B cell (primary cell): ENCODE data around the gene BPIFB2. TPM values are rescaled to one million over a fixed set of nuclear protein-coding genes. Genes with fewer than 3 reads are reported as not detected.

Experiments used
- ATAC-seq: fragments of 200-7000 bp; cut with Tn5 transposase; one replicate; pipeline ENCODE4 v1.10.0; 2021; ENCODE audit warnings: low read depth, mild to moderate bottlenecking, moderate number of reproducible peaks, moderate library complexity
- CTCF ChIA-PET: fragments of 350-600 bp; sonication (Branson Sonifier 250); formaldehyde crosslinking; loops from one replicate; lab custom pipeline; 2021; ENCODE audit warnings: antibody characterized with exemption, inconsistent platforms; lab: Charles Lee
- POLR2A ChIA-PET: fragments of 350-600 bp; sonication (Branson Sonifier 250); formaldehyde crosslinking; loops from one replicate; lab custom pipeline; 2021; ENCODE audit warnings: antibody characterized with exemption; lab: Charles Lee
- DNase-seq: peaks from one replicate; pipeline ENCODE4 v3.0.0; 2013
- H2AFZ ChIP-seq: 2 replicates; pipeline ENCODE4 v1.6.1; 2012; ENCODE audit warnings: mild to moderate bottlenecking, low read depth, low read length; ENCODE audit not compliant: insufficient read depth, poor library complexity, severe bottlenecking
- H3K27ac ChIP-seq, 2 donors: 1 replicate in 1 of 2; 2 replicates in 1 of 2; pipeline ENCODE4 v1.5.1; 2012 to 2013; ENCODE audit warnings: low read length in 2 of 2, mild to moderate bottlenecking in 2 of 2, moderate library complexity in 1 of 2
- H3K27me3 ChIP-seq, 4 experiments: fragments of 200-600 bp in 1 of 4; sonication (generic) in 1 of 4; replicated peaks in 1 of 4; 1 replicate in 2 of 4; 2 replicates in 2 of 4; pipeline versions ENCODE4 v1.6.1 to v1.7.0; 2013 to 2016; ENCODE audit warnings: low read length in 3 of 4, mild to moderate bottlenecking in 2 of 4, mixed read lengths in 1 of 4, moderate library complexity in 1 of 4; ENCODE audit not compliant: insufficient read depth in 4 of 4, control insufficient read depth in 3 of 4; ENCODE audit errors: control extremely low read depth in 1 of 4
- H3K36me3 ChIP-seq, 2 experiments: replicated peaks in 1 of 2; 1 replicate in 1 of 2; 2 replicates in 1 of 2; pipeline versions ENCODE4 v1.6.1 to v1.7.1; 2013; ENCODE audit warnings: low read length in 1 of 2; ENCODE audit not compliant: insufficient read depth in 2 of 2, control insufficient read depth in 1 of 2; ENCODE audit errors: control extremely low read depth in 1 of 2, extremely low read depth in 1 of 2
- H3K4me1 ChIP-seq, 2 donors: fragments of 200-600 bp in 1 of 2; sonication (generic) in 1 of 2; 1 replicate in 1 of 2; 2 replicates in 1 of 2; pipeline versions ENCODE4 v1.5.1 to v1.6.1; 2013 to 2017; ENCODE audit warnings: low read length in 2 of 2; ENCODE audit not compliant: control insufficient read depth in 2 of 2, insufficient read depth in 2 of 2
- H3K4me2 ChIP-seq: replicated peaks from 2 replicates; pipeline ENCODE3; 2012; ENCODE audit warnings: mild to moderate bottlenecking, low read depth, low read length; ENCODE audit not compliant: poor library complexity, severe bottlenecking
- H3K4me3 ChIP-seq, 5 experiments: fragments of 200-600 bp in 1 of 5; sonication (generic) in 1 of 5; 1 replicate in 3 of 5; 2 replicates in 2 of 5; pipeline versions ENCODE4 v1.5.1 to v1.7.0; 2011 to 2016; ENCODE audit warnings: low read length in 4 of 5, mild to moderate bottlenecking in 4 of 5, low read depth in 2 of 5, control low read depth in 1 of 5, moderate library complexity in 1 of 5; ENCODE audit not compliant: insufficient read depth in 1 of 5; ENCODE audit errors: control extremely low read depth in 1 of 5, extremely low read depth in 1 of 5
- H3K79me2 ChIP-seq: fragments of 200-600 bp; sonication (generic); one replicate; pipeline ENCODE4 v1.6.0; 2016; ENCODE audit warnings: low read length; ENCODE audit not compliant: control insufficient read depth, insufficient read depth
- H3K9ac ChIP-seq: fragments of 200-600 bp; sonication (generic); 2 replicates; pipeline ENCODE4 v1.6.1; 2017; ENCODE audit warnings: mild to moderate bottlenecking, low read length, moderate library complexity
- H3K9me3 ChIP-seq, 3 donors: one replicate each; pipeline versions ENCODE4 v1.6.1 to v1.7.1; 2013; ENCODE audit warnings: low read length in 2 of 3; ENCODE audit not compliant: control insufficient read depth in 2 of 3, insufficient read depth in 1 of 3; ENCODE audit errors: control extremely low read depth in 1 of 3
- H4K20me1 ChIP-seq: 2 replicates; pipeline ENCODE4 v1.6.0; 2012; ENCODE audit warnings: mild to moderate bottlenecking, low read length; ENCODE audit not compliant: insufficient read depth, control insufficient read depth, poor library complexity, severe bottlenecking
- H3K27ac Mint-ChIP-seq: one replicate; pipeline ENCODE4 v1.8.0; 2021; ENCODE audit warnings: mixed read lengths
- H3K27me3 Mint-ChIP-seq: one replicate; pipeline ENCODE4 v1.8.0; 2021; ENCODE audit warnings: mixed read lengths
- H3K4me1 Mint-ChIP-seq: one replicate; pipeline ENCODE4 v1.8.0; 2021; ENCODE audit warnings: mixed read lengths
- H3K4me3 Mint-ChIP-seq: one replicate; pipeline ENCODE4 v1.8.0; 2021; ENCODE audit warnings: mixed read lengths
- H3K9me3 Mint-ChIP-seq: one replicate; pipeline ENCODE4 v1.8.0; 2022; ENCODE audit warnings: mixed read lengths; ENCODE audit not compliant: insufficient read depth
- EZH2 ChIP-seq: IDR thresholded peaks from 2 replicates; pipeline ENCODE4 v1.6.1; 2012; ENCODE audit warnings: borderline replicate concordance, low read depth, mild to moderate bottlenecking, moderate library complexity, low read length; ENCODE audit not compliant: insufficient read depth, poor library complexity, severe bottlenecking
- WGBS: methylation state at CpG from one replicate; pipeline ENCODE4 v1.1.5; 2013; ENCODE audit warnings: missing lambda C conversion rate; ENCODE audit not compliant: insufficient coverage; 5-methylcytosine and 5-hydroxymethylcytosine counted together
- intact Hi-C: fragments of 100-400 bp; cut with micrococcal nuclease; formaldehyde crosslinking; loops from one replicate; pipeline ENCODE4 v1.10.0; 2022
- polyA plus RNA-seq: library from polyadenylated mRNA; depleted of rRNA; stranded (reverse); fragments of >200 nt; gene quantifications from 2 replicates; pipeline ENCODE4 v1.2.3, GENCODE V29; 2012
- total RNA-seq, 2 donors: library from RNA; stranded (reverse); fragments of 120-200 nt in 1 of 2; gene quantifications; 1 replicate in 1 of 2; 2 replicates in 1 of 2; pipeline versions ENCODE4 v1.2.3 to v1.2.4, GENCODE V29; 2013 to 2022
- TF ChIP-seq, protein P1 (sequence below): fragments of 200-600 bp; IDR thresholded peaks from one replicate; pipeline ENCODE4 v1.8.0; 2022; ENCODE audit warnings: antibody characterized with exemption, mild to moderate bottlenecking

The BPIFB2 gene
- total and polyA plus RNA-seq, 2 donors (not counting 1 experiment from before 2014, with no cell fraction given): not detected

DNA sequence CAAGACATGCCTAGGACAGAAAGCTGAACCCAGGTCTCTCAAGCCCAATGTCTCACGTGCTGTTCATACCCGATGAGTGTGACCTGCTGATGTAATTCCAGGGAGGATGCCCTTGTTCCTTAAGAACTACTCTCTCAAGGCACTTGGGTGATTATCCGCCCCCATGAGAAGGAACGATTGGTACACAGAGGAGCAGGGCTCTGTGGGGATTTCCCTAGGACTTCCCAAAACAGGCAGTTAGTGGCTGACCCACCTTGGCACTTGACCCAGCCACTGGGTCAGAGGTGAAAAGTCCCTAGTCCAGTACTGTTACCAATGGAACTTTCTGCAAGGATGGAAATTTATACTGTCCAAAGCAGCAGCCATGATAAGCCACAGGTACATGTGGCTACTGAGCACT lies 14.8 kb downstream of the BPIFB2 start:
- H3K9me3 ChIP-seq: peaks cover 0 to 4% (median 0%) of the 10 kb centered on the region in 3 donors
- no peaks in the 10 kb centered on the region for H3K79me2 ChIP-seq
- CTCF ChIA-PET: no interaction called here
- no peaks in the 10 kb centered on the region for H3K27me3 ChIP-seq
- H2AFZ ChIP-seq: no peak overlapping the region
- POLR2A ChIA-PET: no interaction called here
- no peak overlapping the region for H3K9ac ChIP-seq
- WGBS: 66% methylated on average over 4 of the region's 4 CpGs
- no peak for ATAC-seq
- intact Hi-C loops: no loop called here
- no peak for DNase-seq
- no peaks in the 10 kb centered on the region for H3K9me3 Mint-ChIP-seq
- no peak overlapping the region for H3K4me2 ChIP-seq
- TF ChIP-seq, protein P1, sequence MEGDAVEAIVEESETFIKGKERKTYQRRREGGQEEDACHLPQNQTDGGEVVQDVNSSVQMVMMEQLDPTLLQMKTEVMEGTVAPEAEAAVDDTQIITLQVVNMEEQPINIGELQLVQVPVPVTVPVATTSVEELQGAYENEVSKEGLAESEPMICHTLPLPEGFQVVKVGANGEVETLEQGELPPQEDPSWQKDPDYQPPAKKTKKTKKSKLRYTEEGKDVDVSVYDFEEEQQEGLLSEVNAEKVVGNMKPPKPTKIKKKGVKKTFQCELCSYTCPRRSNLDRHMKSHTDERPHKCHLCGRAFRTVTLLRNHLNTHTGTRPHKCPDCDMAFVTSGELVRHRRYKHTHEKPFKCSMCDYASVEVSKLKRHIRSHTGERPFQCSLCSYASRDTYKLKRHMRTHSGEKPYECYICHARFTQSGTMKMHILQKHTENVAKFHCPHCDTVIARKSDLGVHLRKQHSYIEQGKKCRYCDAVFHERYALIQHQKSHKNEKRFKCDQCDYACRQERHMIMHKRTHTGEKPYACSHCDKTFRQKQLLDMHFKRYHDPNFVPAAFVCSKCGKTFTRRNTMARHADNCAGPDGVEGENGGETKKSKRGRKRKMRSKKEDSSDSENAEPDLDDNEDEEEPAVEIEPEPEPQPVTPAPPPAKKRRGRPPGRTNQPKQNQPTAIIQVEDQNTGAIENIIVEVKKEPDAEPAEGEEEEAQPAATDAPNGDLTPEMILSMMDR: no peak
- TF ChIP-seq EZH2: no peak
- H3K4me1 ChIP-seq: no peaks in the 10 kb centered on the region
- H3K4me3 ChIP-seq: no peak overlapping the region
- no peak overlapping the region for H3K4me3 Mint-ChIP-seq
- no peak overlapping the region for H3K27ac Mint-ChIP-seq
- H3K27me3 Mint-ChIP-seq: peaks cover 2% of the 10 kb centered on the region
- H3K4me1 Mint-ChIP-seq: no peaks in the 10 kb centered on the region
- no peak overlapping the region for H3K27ac ChIP-seq
- H3K36me3 ChIP-seq: no peaks in the 10 kb centered on the region
- no peaks in the 10 kb centered on the region for H4K20me1 ChIP-seq

DNA sequence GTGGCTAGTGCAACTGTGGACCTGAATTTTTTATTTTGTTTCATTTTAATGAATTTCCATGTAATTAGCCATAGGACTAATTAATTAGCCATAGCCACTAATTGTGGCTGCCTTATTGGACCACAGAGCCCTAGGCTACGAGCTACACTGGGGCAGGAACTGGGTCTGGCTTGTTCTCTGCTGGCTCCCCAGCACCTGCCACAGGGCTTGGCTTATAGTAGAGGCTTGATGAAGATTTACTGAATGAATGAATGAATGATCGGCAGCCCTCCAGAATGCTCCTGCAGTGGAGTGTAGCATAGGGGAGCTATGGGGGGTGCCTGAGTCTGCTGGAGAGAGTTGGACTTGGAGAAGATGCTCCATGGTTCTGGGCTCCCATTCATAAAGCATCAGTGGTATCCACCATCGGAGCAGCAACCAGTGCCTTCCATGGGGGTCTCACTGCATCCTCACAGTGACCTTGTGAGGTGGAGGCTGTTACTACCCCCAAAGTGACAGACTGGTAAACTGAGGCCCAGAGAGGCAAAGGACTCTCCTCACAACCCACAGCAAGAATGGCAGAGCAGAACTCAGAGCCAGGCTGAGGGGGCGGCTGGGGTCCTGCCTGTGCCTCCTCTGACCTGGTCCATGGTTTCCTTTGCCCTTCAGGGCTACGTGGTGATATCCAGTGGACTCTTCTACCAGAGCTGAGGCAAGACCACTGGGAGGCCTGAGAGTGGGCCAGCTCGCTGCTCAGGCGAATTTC lies 15.4 kb downstream of the BPIFB2 start:
- POLR2A ChIA-PET: no interaction called here
- no peak overlapping the region for H3K27ac Mint-ChIP-seq
- CTCF ChIA-PET: no interaction called here

More for the DNA sequence above, 15.4 kb downstream of the BPIFB2 start:
- intact Hi-C loops: no loop called here
- Histone ChIP-seq H3K36me3 (no peaks in the 10 kb centered on the region), H3K4me2 (no peak overlapping the region), H3K79me2 (no peaks in the 10 kb centered on the region), H3K27me3 (no peaks in the 10 kb centered on the region), H3K9ac (no peak overlapping the region), H3K4me3 (no peak overlapping the region), H3K27ac (no peak overlapping the region), H4K20me1 (no peaks in the 10 kb centered on the region), H3K4me1 (no peaks in the 10 kb centered on the region), H3K9me3 (peaks cover 0 to 4% (median 0%) of the 10 kb centered on the region in 3 donors), H2AFZ (no peak overlapping the region)
- DNase-seq (no peak), ATAC-seq (no peak)
- TF ChIP-seq, protein P1: no peak
- TF ChIP-seq EZH2: no peak
- Mint-ChIP-seq H3K9me3 (no peaks in the 10 kb centered on the region), H3K4me1 (no peaks in the 10 kb centered on the region), H3K4me3 (no peak overlapping the region), H3K27me3 (no peaks in the 10 kb centered on the region)
- 89% methylated on average over 7 of the region's 7 CpGs for WGBS
